Measurements from ENCODE around the gene PCDHGA6.
"Not testable (repeated sequence)": the region's sequence is repeated elsewhere in the genome, so short reads cannot be mapped to it uniquely, and the experiment has no call there.

PCDHGA6 gene

GRCh38 chr5:141360685-141361084 is 13.0 kb upstream of the PCDHGA6 start:
- no peak for DNase-seq

- no peak for DNase-seq
Observed at GRCh38 chr5:141362719-141363118, 11.0 kb upstream of the PCDHGA6 start.

GRCh38 chr5:141363952-141364660 is 9.6 kb upstream of the PCDHGA6 start, which contains the start of gene PCDHGA5:
Gene PCDHGA5, plus strand, starts transcription at chr5:141364162. Its CDS starts 169 bp downstream, at chr5:141364331.
- no peak for DNase-seq

- DNase-seq, result no peak
Observed at GRCh38 chr5:141366016-141366896, 7.4 kb upstream of the PCDHGA6 start.

- DNase-seq, result no peak
Observed at GRCh38 chr5:141369994-141370848, 3.5 kb upstream of the PCDHGA6 start, which contains the start of gene PCDHGB3. Gene PCDHGB3, plus strand, starts transcription at chr5:141370242. Its CDS starts 153 bp downstream, at chr5:141370395.

GRCh38 chr5:141371572-141372475 is 1.9 kb upstream of the PCDHGA6 start:
- DNase-seq, result no peak

GRCh38 chr5:141374627-141375026 is 936 bp downstream of the PCDHGA6 start:
- no peak for DNase-seq

GRCh38 chr5:141375444-141376155 is 1.9 kb downstream of the PCDHGA6 start:
- not testable (repeated sequence) for DNase-seq

GRCh38 chr5:141382469-141383294 is 9.0 kb downstream of the PCDHGA6 start, which contains the start of gene PCDHGA7:
Gene PCDHGA7, plus strand, starts transcription at chr5:141382742. Its CDS starts 158 bp downstream, at chr5:141382900.
- DNase-seq, result no peak

GRCh38 chr5:141383345-141383744 is 9.7 kb downstream of the PCDHGA6 start:
- DNase-seq, result no peak

GRCh38 chr5:141384471-141385267 is 11.0 kb downstream of the PCDHGA6 start:
- no peak for DNase-seq

GRCh38 chr5:141387557-141388311 is 14.0 kb downstream of the PCDHGA6 start, which contains the start of gene PCDHGB4:
Gene PCDHGB4, plus strand, starts transcription at chr5:141387698. Its CDS starts 187 bp downstream, at chr5:141387885.
- DNase-seq, result not testable (repeated sequence)

GRCh38 chr5:141388661-141389060 is 15.0 kb downstream of the PCDHGA6 start:
- no peak for DNase-seq

- no peak for DNase-seq
Observed at GRCh38 chr5:141389153-141390042, 15.7 kb downstream of the PCDHGA6 start.

GRCh38 chr5:141392429-141393198 is 18.9 kb downstream of the PCDHGA6 start, which contains the start of gene PCDHGA8:
Gene PCDHGA8, plus strand, starts transcription at chr5:141392633. Its CDS starts 181 bp downstream, at chr5:141392814.
- no peak for DNase-seq

- DNase-seq, result no peak
Observed at GRCh38 chr5:141393267-141393666, 19.6 kb downstream of the PCDHGA6 start.

Data from activated T-cell treated with anti-CD3 and anti-CD28 coated beads, Interleukin-2, amount 50 U/mL, for 48 hours (primary cell).